ENCODE results near the gene ZNF532. TPM values are rescaled to one million over a fixed set of nuclear protein-coding genes. Genes with fewer than 3 reads are reported as not detected.
"Not testable (repeated sequence)": the region's sequence is repeated elsewhere in the genome, so short reads cannot be mapped to it uniquely, and the experiment has no call there.

The ZNF532 gene
- total RNA-seq, 1 donor from 2014 or later: 77.1 TPM

DNA sequence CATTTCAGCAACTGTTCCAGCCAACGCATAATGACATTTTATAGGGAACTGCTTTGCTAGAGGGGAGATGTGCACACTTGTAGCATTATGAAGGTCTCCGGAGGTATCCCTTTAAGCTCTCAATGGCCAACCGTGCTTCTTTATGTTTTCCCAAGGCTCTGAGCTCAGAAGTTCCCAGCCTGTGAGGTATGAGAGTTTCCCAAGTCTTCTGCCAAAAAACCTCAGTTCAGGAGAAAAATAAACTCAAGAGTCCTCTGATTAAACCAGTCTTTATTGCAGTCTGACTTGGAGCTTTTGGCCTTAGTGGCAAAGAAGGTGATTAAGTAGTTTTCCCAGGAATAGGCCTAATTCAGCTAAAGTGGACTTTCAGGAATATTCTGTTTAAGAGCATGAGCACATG lies 35.4 kb upstream of the ZNF532 start:
- no peak overlapping the region for H3K4me3 ChIP-seq
- no peak for DNase-seq (ENCODE audit: extremely low spot score in 2 of 2)
- H3K27me3 ChIP-seq: no peaks in the 10 kb centered on the region
- TF ChIP-seq POLR2A (IDR thresholded peaks at IDR 0.05): no peak
- no peak for TF ChIP-seq POLR2AphosphoS5 (IDR thresholded peaks at IDR 0.05; ENCODE audit: insufficient read depth in 1 of 2, low read depth in 1 of 2)
- TF ChIP-seq, protein P1, sequence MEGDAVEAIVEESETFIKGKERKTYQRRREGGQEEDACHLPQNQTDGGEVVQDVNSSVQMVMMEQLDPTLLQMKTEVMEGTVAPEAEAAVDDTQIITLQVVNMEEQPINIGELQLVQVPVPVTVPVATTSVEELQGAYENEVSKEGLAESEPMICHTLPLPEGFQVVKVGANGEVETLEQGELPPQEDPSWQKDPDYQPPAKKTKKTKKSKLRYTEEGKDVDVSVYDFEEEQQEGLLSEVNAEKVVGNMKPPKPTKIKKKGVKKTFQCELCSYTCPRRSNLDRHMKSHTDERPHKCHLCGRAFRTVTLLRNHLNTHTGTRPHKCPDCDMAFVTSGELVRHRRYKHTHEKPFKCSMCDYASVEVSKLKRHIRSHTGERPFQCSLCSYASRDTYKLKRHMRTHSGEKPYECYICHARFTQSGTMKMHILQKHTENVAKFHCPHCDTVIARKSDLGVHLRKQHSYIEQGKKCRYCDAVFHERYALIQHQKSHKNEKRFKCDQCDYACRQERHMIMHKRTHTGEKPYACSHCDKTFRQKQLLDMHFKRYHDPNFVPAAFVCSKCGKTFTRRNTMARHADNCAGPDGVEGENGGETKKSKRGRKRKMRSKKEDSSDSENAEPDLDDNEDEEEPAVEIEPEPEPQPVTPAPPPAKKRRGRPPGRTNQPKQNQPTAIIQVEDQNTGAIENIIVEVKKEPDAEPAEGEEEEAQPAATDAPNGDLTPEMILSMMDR (IDR thresholded peaks at IDR 0.05): no peak
- no peaks in the 10 kb centered on the region for H3K36me3 ChIP-seq
- H3K9me3 ChIP-seq: no peaks in the 10 kb centered on the region
- H3K4me1 ChIP-seq: no peaks in the 10 kb centered on the region
- intact Hi-C loops (cut with DNase I): no loop called here
- H3K27ac ChIP-seq: no peak overlapping the region

DNA sequence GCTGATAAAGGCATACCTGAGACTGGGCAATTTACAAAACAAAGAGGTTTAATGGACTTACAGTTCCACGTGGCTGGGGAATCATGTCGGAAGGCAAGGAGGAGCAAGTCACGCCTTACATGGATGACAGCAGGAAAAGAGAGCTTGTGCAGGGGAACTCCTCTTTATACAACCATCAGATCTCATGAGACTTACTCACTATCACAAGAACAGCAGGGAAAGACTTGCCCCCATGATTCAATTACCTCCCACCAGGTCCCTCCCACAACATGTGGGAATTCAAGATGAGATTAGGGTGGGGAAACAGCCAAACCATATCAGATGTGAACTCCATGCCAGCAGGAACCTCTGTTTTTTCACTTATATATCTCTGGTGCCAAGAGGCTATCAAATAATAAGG lies 34.8 kb upstream of the ZNF532 start:
- DNase-seq (ENCODE audit: extremely low spot score in 2 of 2); H3K36me3 ChIP-seq; intact Hi-C loops (cut with DNase I); H3K4me3 ChIP-seq; H3K27ac ChIP-seq; H3K9me3 ChIP-seq; H3K4me1 ChIP-seq; H3K27me3 ChIP-seq: not testable (repeated sequence)

DNA sequence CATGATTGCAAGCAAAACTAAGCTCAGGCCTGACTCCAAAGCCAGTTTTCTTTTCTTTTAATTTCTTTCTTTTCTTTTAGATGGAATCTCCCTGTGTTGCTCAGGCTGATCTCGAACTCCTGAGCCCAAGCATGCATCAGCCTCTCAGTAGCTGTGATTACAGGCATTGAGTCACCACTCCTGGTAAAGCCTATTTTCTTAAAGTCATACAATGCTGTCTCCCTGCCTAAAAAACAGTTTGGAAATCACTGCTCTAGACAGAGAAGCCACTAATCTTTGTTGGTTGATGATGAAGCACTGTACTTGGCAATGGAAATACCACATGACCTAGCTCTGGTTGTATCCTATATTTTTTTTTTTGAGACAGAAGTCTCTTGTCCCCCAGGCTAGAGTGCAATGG lies 33.1 kb upstream of the ZNF532 start:
- no peak for TF ChIP-seq POLR2A (IDR thresholded peaks at IDR 0.05)
- TF ChIP-seq POLR2AphosphoS5 (IDR thresholded peaks at IDR 0.05; ENCODE audit: insufficient read depth in 1 of 2, low read depth in 1 of 2): no peak
- TF ChIP-seq, protein P1 (IDR thresholded peaks at IDR 0.05): no peak
- no peaks in the 10 kb centered on the region for H3K27me3 ChIP-seq
- intact Hi-C loops (cut with DNase I): no loop called here
- H3K4me3 ChIP-seq: no peak overlapping the region
- H3K27ac ChIP-seq: no peak overlapping the region
- H3K36me3 ChIP-seq: no peaks in the 10 kb centered on the region
- no peak for DNase-seq (ENCODE audit: extremely low spot score in 2 of 2)
- H3K9me3 ChIP-seq: no peaks in the 10 kb centered on the region
- no peaks in the 10 kb centered on the region for H3K4me1 ChIP-seq

DNA sequence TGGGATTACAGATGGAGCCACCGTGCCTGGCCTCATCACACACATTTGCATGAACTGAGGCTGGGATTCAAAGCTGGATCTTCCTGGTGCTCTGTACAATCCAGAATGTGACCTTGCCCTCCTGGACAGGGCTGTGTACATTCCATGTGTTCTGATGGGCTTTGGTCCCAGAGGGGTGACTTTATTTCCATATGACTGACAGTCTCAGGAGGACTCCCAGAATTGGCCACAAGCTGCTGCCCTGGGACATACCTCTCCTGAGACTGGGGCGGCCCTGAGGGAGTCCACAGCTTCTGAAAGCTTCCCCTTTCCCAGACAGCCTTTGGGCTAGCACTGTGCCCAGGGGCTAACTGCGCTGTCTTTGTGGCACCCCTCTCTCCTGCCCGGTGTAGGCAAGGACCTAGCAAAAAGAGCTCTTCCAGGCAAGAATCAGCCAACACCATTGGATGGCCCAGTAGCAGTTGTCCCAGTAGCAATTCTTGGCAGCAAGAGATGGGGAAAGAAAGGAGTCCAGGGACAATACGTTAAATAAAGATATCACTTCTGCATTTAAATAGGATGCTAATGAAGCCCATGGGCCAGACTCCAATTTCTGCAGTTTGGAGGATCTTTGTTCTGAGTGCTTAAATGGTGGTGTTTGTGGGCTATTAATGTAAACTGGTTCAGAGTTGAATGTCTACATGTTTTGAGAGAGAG lies 26.4 kb upstream of the ZNF532 start:
- intact Hi-C loops (cut with DNase I): no loop called here
- Histone ChIP-seq H3K36me3 (no peaks in the 10 kb centered on the region), H3K27ac (no peak overlapping the region), H3K4me1 (no peaks in the 10 kb centered on the region), H3K4me3 (no peak overlapping the region), H3K9me3 (no peaks in the 10 kb centered on the region), H3K27me3 (no peaks in the 10 kb centered on the region)
- DNase-seq (ENCODE audit: extremely low spot score in 2 of 2): no peak
- TF ChIP-seq, protein P1 (IDR thresholded peaks at IDR 0.05): no peak
- TF ChIP-seq POLR2A (IDR thresholded peaks at IDR 0.05) (no peak), POLR2AphosphoS5 (IDR thresholded peaks at IDR 0.05; ENCODE audit: insufficient read depth in 1 of 2, low read depth in 1 of 2) (no peak)

DNA sequence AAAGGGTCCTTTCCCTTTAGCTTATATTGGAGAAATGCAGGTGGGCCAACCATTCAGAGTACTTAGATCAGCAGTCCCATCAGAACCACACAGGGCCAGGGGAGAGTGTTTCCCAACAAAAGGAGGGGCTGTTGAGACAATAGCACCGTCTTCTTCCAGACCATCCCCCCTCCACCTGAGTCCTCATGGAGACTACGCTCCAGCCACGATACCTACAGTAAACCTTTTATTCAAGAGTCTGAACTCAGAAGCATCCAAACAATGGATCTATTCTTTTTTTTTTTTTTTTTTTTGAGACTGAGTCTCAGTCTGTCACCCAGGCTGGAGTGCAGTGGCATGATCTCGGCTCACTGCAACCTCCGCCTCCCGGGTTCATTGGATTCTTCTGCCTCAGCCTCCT lies 25.7 kb upstream of the ZNF532 start:
- no peak for DNase-seq (ENCODE audit: extremely low spot score in 2 of 2)
- intact Hi-C loops (cut with DNase I): no loop called here

More for the DNA sequence above, 25.7 kb upstream of the ZNF532 start:
- Histone ChIP-seq H3K27ac (no peak overlapping the region), H3K4me1 (no peaks in the 10 kb centered on the region), H3K9me3 (no peaks in the 10 kb centered on the region), H3K36me3 (no peaks in the 10 kb centered on the region), H3K4me3 (no peak overlapping the region), H3K27me3 (no peaks in the 10 kb centered on the region)
- TF ChIP-seq POLR2AphosphoS5 (IDR thresholded peaks at IDR 0.05; ENCODE audit: insufficient read depth in 1 of 2, low read depth in 1 of 2) (no peak), POLR2A (IDR thresholded peaks at IDR 0.05) (no peak)
- TF ChIP-seq, protein P1 (IDR thresholded peaks at IDR 0.05): no peak
